K562 (cell line): ENCODE results near the gene CSNK1G1. TPM values are rescaled to one million over a fixed set of nuclear protein-coding genes. Genes with fewer than 3 reads are reported as not detected.
A peak's percentile ranks its signal among the peaks of the same experiment; 100 is the strongest.

Experiments used
- ATF3 ChIP-seq, 2 experiments: fragments of 450-650 bp in 1 of 2; sonication (generic) in 1 of 2; formaldehyde crosslinking in 1 of 2; IDR thresholded peaks in 1 of 2; conservative IDR thresholded peaks in 1 of 2; 2 replicates each; pipeline versions ENCODE4 v1.6.1 to v1.8.1; 2016 to 2023; ENCODE audit warnings: mild to moderate bottlenecking in 2 of 2, moderate library complexity in 2 of 2, inconsistent platforms in 1 of 2, missing genetic modification reagents in 1 of 2
- CBFB ChIP-seq: sonication (generic); formaldehyde crosslinking; IDR thresholded peaks from 2 replicates; pipeline ENCODE4 v1.4.0; 2020; ENCODE audit warnings: mild to moderate bottlenecking, missing genetic modification reagents
- CHCHD3 ChIP-seq: fragments of 250-450 bp; sonication (Bioruptor Pico); IDR thresholded peaks from 2 replicates; pipeline ENCODE4 v2.1.2; 2022; ENCODE audit warnings: mild to moderate bottlenecking
- CUX1 ChIP-seq: fragments of 200-800 bp; sonication (Bioruptor generic); IDR thresholded peaks from 2 replicates; pipeline ENCODE4 v1.6.1; 2016; ENCODE audit warnings: missing genetic modification characterization, missing compliant biosample characterization
- DPF2 ChIP-seq: fragments of 450-650 bp; IDR thresholded peaks from 2 replicates; pipeline ENCODE4 v1.6.1; 2016
- FOXK1 ChIP-seq: sonication (generic); formaldehyde crosslinking; IDR thresholded peaks from 2 replicates; pipeline ENCODE4 v1.8.0; 2022; ENCODE audit warnings: missing genetic modification reagents, mild to moderate bottlenecking, borderline replicate concordance
- GATAD2B ChIP-seq: fragments of 450-650 bp; IDR thresholded peaks from 2 replicates; pipeline ENCODE4 v1.6.1; 2017; ENCODE audit warnings: mild to moderate bottlenecking, borderline replicate concordance
- HMG20B ChIP-seq: fragments of 250-450 bp; sonication (Bioruptor Pico); IDR thresholded peaks from 2 replicates; pipeline ENCODE4 v1.5.0; 2021; ENCODE audit warnings: mild to moderate bottlenecking
- HOMEZ ChIP-seq: fragments of 250-450 bp; sonication (Bioruptor Pico); IDR thresholded peaks from 2 replicates; pipeline ENCODE4 v1.4.0; 2020; ENCODE audit warnings: mild to moderate bottlenecking, moderate library complexity
- ILK ChIP-seq: fragments of 450-650 bp; IDR thresholded peaks from 2 replicates; pipeline ENCODE4 v1.6.1; 2016; ENCODE audit warnings: missing genetic modification characterization, low read depth, mild to moderate bottlenecking, missing compliant biosample characterization, moderate library complexity, borderline replicate concordance
- SETDB1 ChIP-seq: IDR thresholded peaks from one replicate; pipeline ENCODE4 v1.6.1; 2012; ENCODE audit warnings: low read length, control low read depth, inconsistent platforms
- ZNF197 ChIP-seq: fragments of 200-800 bp; sonication (Bioruptor generic); IDR thresholded peaks from 2 replicates; pipeline ENCODE4 v1.6.1; 2016; ENCODE audit warnings: low read depth, missing genetic modification characterization, missing compliant biosample characterization
- ZNF3 ChIP-seq: fragments of 250-450 bp; sonication (Bioruptor Pico); IDR thresholded peaks from 2 replicates; pipeline ENCODE4 v1.5.0; 2021; ENCODE audit warnings: mild to moderate bottlenecking, moderate library complexity
- polyA plus RNA-seq, 8 experiments: library from polyadenylated mRNA; depleted of rRNA in 4 of 8; stranded (reverse) in 5 of 8; unstranded in 3 of 8; fragments of >200 nt; fragmentation: Nextera tagmentation in 2 of 8; fragmentation: Illumina TruSeq in 1 of 8; extraction: Ambion mirVana in 2 of 8; extraction: Trizol in 1 of 8; gene quantifications; 2 replicates each; pipeline versions ENCODE4 v1.2.1 to v1.2.3, GENCODE V29; 2011 to 2014; ENCODE audit warnings: inconsistent platforms in 1 of 8, missing spikeins in 1 of 8
- total RNA-seq, 7 experiments: library from RNA; depleted of rRNA in 6 of 7; stranded (reverse); fragments of >200 nt in 6 of 7; fragmentation: Illumina TruSeq in 2 of 7; extraction: Trizol in 2 of 7; gene quantifications; 2 replicates each; pipeline versions ENCODE4 v1.2.1 to v1.2.3, GENCODE V29; 2011 to 2021; ENCODE audit warnings: low replicate concordance in 1 of 7
- TF ChIP-seq, protein P1 (sequence below), 2 experiments: fragments of 450-650 bp; IDR thresholded peaks; 2 replicates each; pipeline ENCODE4 v1.6.1; 2018; ENCODE audit warnings: mild to moderate bottlenecking in 2 of 2, low read depth in 1 of 2; ENCODE audit not compliant: partially characterized antibody in 2 of 2

The CSNK1G1 gene
- total and polyA plus RNA-seq, 9 of the 15 experiments (the other 6 are each of a cell fraction or from before 2014, with no cell fraction given): 4.5 to 18.5 (median 9.5) TPM

DNA sequence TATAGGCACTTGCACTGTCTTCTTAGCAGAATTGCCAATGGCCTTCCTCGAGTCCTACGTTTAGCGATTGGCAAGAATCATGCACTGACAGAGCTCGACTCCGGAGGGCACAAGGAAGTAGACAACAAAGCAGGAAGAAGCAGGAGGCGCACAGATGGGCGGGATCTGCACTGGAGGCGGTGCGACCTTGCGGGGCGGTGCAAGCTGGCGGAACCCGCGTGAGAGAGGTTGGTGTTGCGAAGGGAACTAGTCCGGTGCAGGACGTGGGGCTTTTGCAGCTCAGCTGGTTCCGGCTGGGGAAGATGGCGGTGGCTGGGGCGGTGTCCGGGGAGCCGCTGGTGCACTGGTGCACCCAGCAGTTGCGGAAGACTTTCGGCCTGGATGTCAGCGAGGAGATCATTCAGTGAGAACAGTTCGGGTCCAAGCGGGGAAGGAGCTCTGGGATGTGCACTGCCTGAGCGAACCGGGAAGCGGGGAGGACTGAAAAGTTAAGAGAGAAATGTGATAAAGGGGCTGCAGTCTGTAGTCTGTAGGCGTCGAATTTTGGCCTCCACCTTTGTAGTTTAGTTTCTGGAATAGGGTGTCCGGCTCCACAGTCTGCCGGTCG is 31.7 kb upstream of the CSNK1G1 start, which contains the start of gene TRIP4 (continued):
- TF ChIP-seq, protein P1, sequence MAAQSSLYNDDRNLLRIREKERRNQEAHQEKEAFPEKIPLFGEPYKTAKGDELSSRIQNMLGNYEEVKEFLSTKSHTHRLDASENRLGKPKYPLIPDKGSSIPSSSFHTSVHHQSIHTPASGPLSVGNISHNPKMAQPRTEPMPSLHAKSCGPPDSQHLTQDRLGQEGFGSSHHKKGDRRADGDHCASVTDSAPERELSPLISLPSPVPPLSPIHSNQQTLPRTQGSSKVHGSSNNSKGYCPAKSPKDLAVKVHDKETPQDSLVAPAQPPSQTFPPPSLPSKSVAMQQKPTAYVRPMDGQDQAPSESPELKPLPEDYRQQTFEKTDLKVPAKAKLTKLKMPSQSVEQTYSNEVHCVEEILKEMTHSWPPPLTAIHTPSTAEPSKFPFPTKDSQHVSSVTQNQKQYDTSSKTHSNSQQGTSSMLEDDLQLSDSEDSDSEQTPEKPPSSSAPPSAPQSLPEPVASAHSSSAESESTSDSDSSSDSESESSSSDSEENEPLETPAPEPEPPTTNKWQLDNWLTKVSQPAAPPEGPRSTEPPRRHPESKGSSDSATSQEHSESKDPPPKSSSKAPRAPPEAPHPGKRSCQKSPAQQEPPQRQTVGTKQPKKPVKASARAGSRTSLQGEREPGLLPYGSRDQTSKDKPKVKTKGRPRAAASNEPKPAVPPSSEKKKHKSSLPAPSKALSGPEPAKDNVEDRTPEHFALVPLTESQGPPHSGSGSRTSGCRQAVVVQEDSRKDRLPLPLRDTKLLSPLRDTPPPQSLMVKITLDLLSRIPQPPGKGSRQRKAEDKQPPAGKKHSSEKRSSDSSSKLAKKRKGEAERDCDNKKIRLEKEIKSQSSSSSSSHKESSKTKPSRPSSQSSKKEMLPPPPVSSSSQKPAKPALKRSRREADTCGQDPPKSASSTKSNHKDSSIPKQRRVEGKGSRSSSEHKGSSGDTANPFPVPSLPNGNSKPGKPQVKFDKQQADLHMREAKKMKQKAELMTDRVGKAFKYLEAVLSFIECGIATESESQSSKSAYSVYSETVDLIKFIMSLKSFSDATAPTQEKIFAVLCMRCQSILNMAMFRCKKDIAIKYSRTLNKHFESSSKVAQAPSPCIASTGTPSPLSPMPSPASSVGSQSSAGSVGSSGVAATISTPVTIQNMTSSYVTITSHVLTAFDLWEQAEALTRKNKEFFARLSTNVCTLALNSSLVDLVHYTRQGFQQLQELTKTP (IDR thresholded peaks at IDR 0.05; ENCODE audit: low read depth in 1 of 2, partially characterized antibody in 2 of 2): peak; percentile 74 to 89
- TF ChIP-seq DPF2 (peak; percentile 69), FOXK1 (CRISPR knock-in tag) (peak; percentile 97), HOMEZ (peak; percentile 72; the same call in 1 of the 2 replicates), CHCHD3 (CRISPR knock-in tag) (no peak), ILK (no peak), ZNF197 (0 out of 2 replicates have a peak, but pooled peaks have one; percentile 35), ATF3 (IDR thresholded peaks at IDR 0.05) (0 out of 2 replicates have a peak, but pooled peaks have one; percentile 34), ATF3 (CRISPR knock-in tag; conservative IDR thresholded peaks at IDR 0.05) (no peak), HMG20B (CRISPR knock-in tag) (no peak), ZNF3 (CRISPR knock-in tag) (no peak), CUX1 (CRISPR knock-in tag) (no peak), SETDB1 (no peak), CBFB (CRISPR knock-in tag) (peak; percentile 84; the same call in 1 of the 2 replicates), GATAD2B (peak; percentile 86)
